Measurements from ENCODE around the gene SERPINH1. TPM values are rescaled to one million over a fixed set of nuclear protein-coding genes. Genes with fewer than 3 reads are reported as not detected.

The SERPINH1 gene
- polyA plus RNA-seq, 1 donor = 154 TPM

GRCh38 chr11:75541193-75542087 is 20.6 kb upstream of the SERPINH1 start:
- no peaks in the 10 kb centered on the region for H3K36me3 ChIP-seq (ENCODE audit: control insufficient read depth, insufficient read depth, low read length)
- no peak overlapping the region for H3K4me3 ChIP-seq (ENCODE audit: low read length)
- H3K27me3 ChIP-seq (ENCODE audit: control insufficient read depth, insufficient read depth, low read length) = no peaks in the 10 kb centered on the region
- no peaks in the 10 kb centered on the region for H3K9me3 ChIP-seq (ENCODE audit: control insufficient read depth, low read depth, low read length)
- WGBS (ENCODE audit: insufficient coverage, low lambda C conversion rate) = no CpG with 5 or more reads among the region's 4 CpGs
- no peak overlapping the region for H3K27ac ChIP-seq (ENCODE audit: low read length)
- DNase-seq = peak in 1 of 2 donors; percentile 61
- H3K4me1 ChIP-seq (ENCODE audit: control insufficient read depth, insufficient read depth, low read length) = peaks cover 6% of the 10 kb centered on the region

DNA sequence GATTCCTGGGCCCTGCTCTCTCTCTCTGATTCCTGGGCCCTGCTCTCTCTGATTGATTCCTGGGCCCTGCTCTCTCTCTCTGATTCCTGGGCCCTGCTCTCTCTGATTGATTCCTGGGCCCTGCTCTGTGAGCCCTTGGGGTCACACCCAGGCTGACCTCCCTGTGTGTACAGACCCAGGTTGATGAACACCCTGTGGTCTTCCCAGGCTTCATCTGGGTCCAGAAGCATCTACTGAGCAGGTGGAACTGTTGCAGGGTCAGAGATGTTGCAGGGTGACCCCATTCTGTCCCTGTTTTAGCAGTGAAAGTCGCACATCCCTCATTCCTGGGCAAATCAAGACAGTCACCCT is 20.0 kb upstream of the SERPINH1 start:
- Histone ChIP-seq H3K27me3 (ENCODE audit: control insufficient read depth, insufficient read depth, low read length) (no peaks in the 10 kb centered on the region), H3K36me3 (ENCODE audit: control insufficient read depth, insufficient read depth, low read length) (no peaks in the 10 kb centered on the region), H3K4me1 (ENCODE audit: control insufficient read depth, insufficient read depth, low read length) (peaks cover 6% of the 10 kb centered on the region), H3K4me3 (ENCODE audit: low read length) (no peak overlapping the region), H3K9me3 (ENCODE audit: control insufficient read depth, low read depth, low read length) (no peaks in the 10 kb centered on the region), H3K27ac (ENCODE audit: low read length) (no peak overlapping the region)
- no peak for DNase-seq
- no CpG with 5 or more reads among the region's 1 CpG for WGBS (ENCODE audit: insufficient coverage, low lambda C conversion rate)

- Histone ChIP-seq H3K36me3 (ENCODE audit: control insufficient read depth, insufficient read depth, low read length) (no peaks in the 10 kb centered on the region), H3K27me3 (ENCODE audit: control insufficient read depth, insufficient read depth, low read length) (no peaks in the 10 kb centered on the region), H3K4me1 (ENCODE audit: control insufficient read depth, insufficient read depth, low read length) (peaks cover 12% of the 10 kb centered on the region), H3K27ac (ENCODE audit: low read length) (no peak overlapping the region), H3K9me3 (ENCODE audit: control insufficient read depth, low read depth, low read length) (no peaks in the 10 kb centered on the region), H3K4me3 (ENCODE audit: low read length) (no peak overlapping the region)
- no peak for DNase-seq
- no CpG with 5 or more reads among the region's 6 CpGs for WGBS (ENCODE audit: insufficient coverage, low lambda C conversion rate)
Measured at GRCh38 chr11:75543806-75544205, 18.2 kb upstream of the SERPINH1 start.

- Histone ChIP-seq H3K27ac (ENCODE audit: low read length) (no peak overlapping the region), H3K27me3 (ENCODE audit: control insufficient read depth, insufficient read depth, low read length) (no peaks in the 10 kb centered on the region), H3K4me3 (ENCODE audit: low read length) (no peak overlapping the region), H3K4me1 (ENCODE audit: control insufficient read depth, insufficient read depth, low read length) (peaks cover 6% of the 10 kb centered on the region), H3K9me3 (ENCODE audit: control insufficient read depth, low read depth, low read length) (no peaks in the 10 kb centered on the region), H3K36me3 (ENCODE audit: control insufficient read depth, insufficient read depth, low read length) (no peaks in the 10 kb centered on the region)
- DNase-seq = no peak
- WGBS (ENCODE audit: insufficient coverage, low lambda C conversion rate) = 100% methylated on average over 1 of the region's 1 CpG
Measured at GRCh38 chr11:75547177-75547576, 14.9 kb upstream of the SERPINH1 start.

GRCh38 chr11:75547617-75548058 is 14.4 kb upstream of the SERPINH1 start:
- Histone ChIP-seq H3K27me3 (ENCODE audit: control insufficient read depth, insufficient read depth, low read length) (no peaks in the 10 kb centered on the region), H3K27ac (ENCODE audit: low read length) (no peak overlapping the region), H3K36me3 (ENCODE audit: control insufficient read depth, insufficient read depth, low read length) (no peaks in the 10 kb centered on the region), H3K9me3 (ENCODE audit: control insufficient read depth, low read depth, low read length) (no peaks in the 10 kb centered on the region), H3K4me3 (ENCODE audit: low read length) (no peak overlapping the region), H3K4me1 (ENCODE audit: control insufficient read depth, insufficient read depth, low read length) (peaks cover 6% of the 10 kb centered on the region)
- DNase-seq = peak; percentile 43 to 49
- 83% methylated on average over 1 of the region's 7 CpGs for WGBS (ENCODE audit: insufficient coverage, low lambda C conversion rate)

GRCh38 chr11:75548595-75549272 is 13.3 kb upstream of the SERPINH1 start:
- H3K27me3 ChIP-seq (ENCODE audit: control insufficient read depth, insufficient read depth, low read length) = no peaks in the 10 kb centered on the region
- H3K36me3 ChIP-seq (ENCODE audit: control insufficient read depth, insufficient read depth, low read length) = no peaks in the 10 kb centered on the region
- no peaks in the 10 kb centered on the region for H3K9me3 ChIP-seq (ENCODE audit: control insufficient read depth, low read depth, low read length)
- H3K4me1 ChIP-seq (ENCODE audit: control insufficient read depth, insufficient read depth, low read length) = peaks cover 7% of the 10 kb centered on the region
- WGBS (ENCODE audit: insufficient coverage, low lambda C conversion rate) = no CpG with 5 or more reads among the region's 8 CpGs
- H3K27ac ChIP-seq (ENCODE audit: low read length) = no peak overlapping the region
- no peak overlapping the region for H3K4me3 ChIP-seq (ENCODE audit: low read length)
- DNase-seq = no peak

GRCh38 chr11:75549370-75549958 is 12.6 kb upstream of the SERPINH1 start:
- peaks cover 11% of the 10 kb centered on the region for H3K4me1 ChIP-seq (ENCODE audit: control insufficient read depth, insufficient read depth, low read length)
- H3K27me3 ChIP-seq (ENCODE audit: control insufficient read depth, insufficient read depth, low read length) = no peaks in the 10 kb centered on the region
- no peak overlapping the region for H3K27ac ChIP-seq (ENCODE audit: low read length)
- H3K4me3 ChIP-seq (ENCODE audit: low read length) = no peak overlapping the region
- 93% methylated on average over 3 of the region's 5 CpGs for WGBS (ENCODE audit: insufficient coverage, low lambda C conversion rate)
- no peaks in the 10 kb centered on the region for H3K9me3 ChIP-seq (ENCODE audit: control insufficient read depth, low read depth, low read length)
- no peaks in the 10 kb centered on the region for H3K36me3 ChIP-seq (ENCODE audit: control insufficient read depth, insufficient read depth, low read length)
- no peak for DNase-seq

DNA sequence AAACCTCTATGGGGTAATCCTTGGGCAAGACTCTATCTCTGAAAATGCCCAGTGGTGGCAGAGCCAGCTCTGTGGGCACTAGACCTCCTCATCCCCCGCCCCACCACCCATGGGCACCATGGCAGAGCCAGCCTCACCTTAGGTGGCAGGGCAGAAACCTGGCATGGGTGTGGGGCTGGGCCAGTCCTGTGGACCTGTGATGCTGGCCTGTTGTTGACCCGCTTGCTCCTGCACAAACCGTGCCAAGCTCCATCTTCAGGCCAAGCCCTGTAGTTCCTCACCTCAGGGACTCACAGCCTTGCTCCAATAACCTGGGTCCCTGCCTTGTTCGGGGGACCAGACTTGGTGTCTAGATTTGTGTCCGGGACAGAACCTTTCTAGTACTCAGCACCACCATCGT is 8.9 kb upstream of the SERPINH1 start:
- Histone ChIP-seq H3K27ac (ENCODE audit: low read length) (no peak overlapping the region), H3K4me3 (ENCODE audit: low read length) (no peak overlapping the region), H3K27me3 (ENCODE audit: control insufficient read depth, insufficient read depth, low read length) (no peaks in the 10 kb centered on the region), H3K9me3 (ENCODE audit: control insufficient read depth, low read depth, low read length) (no peaks in the 10 kb centered on the region), H3K36me3 (ENCODE audit: control insufficient read depth, insufficient read depth, low read length) (no peaks in the 10 kb centered on the region), H3K4me1 (ENCODE audit: control insufficient read depth, insufficient read depth, low read length) (peaks cover 16% of the 10 kb centered on the region)
- WGBS (ENCODE audit: insufficient coverage, low lambda C conversion rate) = no CpG with 5 or more reads among the region's 6 CpGs
- no peak for DNase-seq

DNA sequence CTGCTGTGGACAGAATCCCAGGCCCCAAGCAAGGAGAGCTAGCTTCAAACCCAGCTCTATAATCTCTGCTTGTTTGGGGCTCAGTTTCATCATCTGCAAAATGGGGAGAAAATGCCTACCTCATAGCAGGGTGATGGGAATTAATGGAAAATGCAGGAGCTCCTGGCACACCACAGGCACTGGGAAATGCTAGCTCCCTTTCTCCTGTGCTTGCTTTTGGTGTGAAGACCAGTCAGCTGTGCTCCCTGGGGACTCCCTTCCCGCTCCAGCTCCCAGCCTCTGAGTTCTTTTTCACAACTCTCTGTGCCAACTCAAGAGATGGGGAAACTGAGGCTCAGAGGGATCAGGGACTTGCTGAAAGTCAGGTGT is 8.2 kb upstream of the SERPINH1 start:
- no peak for DNase-seq
- no peak overlapping the region for H3K4me3 ChIP-seq (ENCODE audit: low read length)
- H3K27ac ChIP-seq (ENCODE audit: low read length) = peak overlapping the region; percentile 77
- H3K36me3 ChIP-seq (ENCODE audit: control insufficient read depth, insufficient read depth, low read length) = no peaks in the 10 kb centered on the region
- no peaks in the 10 kb centered on the region for H3K27me3 ChIP-seq (ENCODE audit: control insufficient read depth, insufficient read depth, low read length)
- H3K4me1 ChIP-seq (ENCODE audit: control insufficient read depth, insufficient read depth, low read length) = peaks cover 23% of the 10 kb centered on the region
- WGBS (ENCODE audit: insufficient coverage, low lambda C conversion rate) = no CpG with 5 or more reads among the region's 1 CpG
- H3K9me3 ChIP-seq (ENCODE audit: control insufficient read depth, low read depth, low read length) = no peaks in the 10 kb centered on the region

GRCh38 chr11:75554258-75555022 is 7.6 kb upstream of the SERPINH1 start:
- H3K4me1 ChIP-seq (ENCODE audit: control insufficient read depth, insufficient read depth, low read length) = peaks cover 28% of the 10 kb centered on the region

More at GRCh38 chr11:75554258-75555022, 7.6 kb upstream of the SERPINH1 start:
- Histone ChIP-seq H3K36me3 (ENCODE audit: control insufficient read depth, insufficient read depth, low read length) (no peaks in the 10 kb centered on the region), H3K4me3 (ENCODE audit: low read length) (no peak overlapping the region), H3K27ac (ENCODE audit: low read length) (peak overlapping the region; percentile 77), H3K9me3 (ENCODE audit: control insufficient read depth, low read depth, low read length) (no peaks in the 10 kb centered on the region), H3K27me3 (ENCODE audit: control insufficient read depth, insufficient read depth, low read length) (no peaks in the 10 kb centered on the region)
- peak; percentile 88 to 89 for DNase-seq
- WGBS (ENCODE audit: insufficient coverage, low lambda C conversion rate) = 90% methylated on average over 2 of the region's 21 CpGs

All from large intestine (tissue), 3 donors.